Spinal cord (tissue), 10 donors: Measurements from ENCODE around the gene TSHZ3. TPM values are rescaled to one million over a fixed set of nuclear protein-coding genes. Genes with fewer than 3 reads are reported as not detected.

Experiments
- DNase-seq, 6 donors: peaks; one replicate each; pipeline versions ENCODE4 v3.0.0 to v3.0.0-alpha.2; 2013 to 2015; ENCODE audit warnings: low spot score in 6 of 6, low read depth in 4 of 6
- H3K27ac ChIP-seq: one replicate; pipeline ENCODE4 v1.5.1; 2013; ENCODE audit warnings: low read depth, low read length, control low read depth
- H3K27me3 ChIP-seq: one replicate; pipeline ENCODE4 v1.6.1; 2013; ENCODE audit warnings: low read length; ENCODE audit not compliant: control insufficient read depth, insufficient read depth
- H3K36me3 ChIP-seq: one replicate; pipeline ENCODE4 v1.6.1; 2013; ENCODE audit warnings: low read length; ENCODE audit not compliant: control insufficient read depth, insufficient read depth
- H3K4me1 ChIP-seq: one replicate; pipeline ENCODE4 v1.6.1; 2013; ENCODE audit warnings: low read length; ENCODE audit not compliant: control insufficient read depth, insufficient read depth
- H3K4me3 ChIP-seq: one replicate; pipeline ENCODE4 v1.5.1; 2013; ENCODE audit warnings: low read depth, low read length, control low read depth
- H3K9me3 ChIP-seq: one replicate; pipeline ENCODE4 v1.6.1; 2013; ENCODE audit warnings: low read length; ENCODE audit not compliant: control insufficient read depth, insufficient read depth
- WGBS: methylation state at CpG from one replicate; pipeline ENCODE4 v1.1.5; 2013; ENCODE audit warnings: missing lambda C conversion rate; ENCODE audit not compliant: insufficient coverage; 5-methylcytosine and 5-hydroxymethylcytosine counted together
- polyA plus RNA-seq, 2 donors: library from polyadenylated mRNA; unstranded; fragments of 120-200 nt; gene quantifications; one replicate each; pipeline ENCODE4 v1.2.1, GENCODE V29; 2013; ENCODE audit not compliant: insufficient read length in 2 of 2
- total RNA-seq, 2 donors: library from RNA; depleted of rRNA in 1 of 2; stranded (reverse); fragments of 120-200 nt in 1 of 2; fragments of >200 nt in 1 of 2; gene quantifications; one replicate each; pipeline versions ENCODE4 v1.2.3 to v1.2.4, GENCODE V29; 2013 to 2014
- donor health status: healthy.

Gene TSHZ3
- total and polyA plus RNA-seq, 4 donors, result 10.9 to 38.7 (median 27.8) TPM

DNA sequence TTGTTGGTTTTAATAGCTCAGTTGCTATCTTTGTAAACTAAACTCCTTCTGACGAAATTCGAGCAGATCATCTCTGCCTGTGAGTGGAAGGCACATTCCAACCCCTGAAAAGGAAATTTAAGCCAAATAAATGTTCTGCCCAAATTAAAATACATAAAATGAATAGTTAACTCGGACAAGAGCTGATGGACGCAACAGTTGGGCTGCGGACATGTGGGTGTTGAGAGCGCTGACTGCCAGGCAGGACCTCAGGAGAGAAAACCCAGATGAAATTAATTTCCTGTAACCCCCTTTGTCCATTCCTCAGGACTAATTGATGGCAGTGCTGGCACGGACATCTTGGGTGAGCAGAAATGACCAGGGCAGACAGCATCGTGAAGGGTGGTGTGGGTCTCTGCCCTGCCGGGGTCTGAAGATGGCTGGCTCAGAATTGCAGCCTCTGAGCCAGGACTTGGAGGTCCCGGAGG lies 86.5 kb downstream of the TSHZ3 start:
- H3K9me3 ChIP-seq, result no peaks in the 10 kb centered on the region
- peaks cover 8% of the 10 kb centered on the region for H3K4me1 ChIP-seq
- 69% methylated on average over 7 of the region's 10 CpGs for WGBS
- no peaks in the 10 kb centered on the region for H3K27me3 ChIP-seq
- no peak overlapping the region for H3K27ac ChIP-seq
- DNase-seq, result no peak
- no peaks in the 10 kb centered on the region for H3K36me3 ChIP-seq
- no peak overlapping the region for H3K4me3 ChIP-seq

DNA sequence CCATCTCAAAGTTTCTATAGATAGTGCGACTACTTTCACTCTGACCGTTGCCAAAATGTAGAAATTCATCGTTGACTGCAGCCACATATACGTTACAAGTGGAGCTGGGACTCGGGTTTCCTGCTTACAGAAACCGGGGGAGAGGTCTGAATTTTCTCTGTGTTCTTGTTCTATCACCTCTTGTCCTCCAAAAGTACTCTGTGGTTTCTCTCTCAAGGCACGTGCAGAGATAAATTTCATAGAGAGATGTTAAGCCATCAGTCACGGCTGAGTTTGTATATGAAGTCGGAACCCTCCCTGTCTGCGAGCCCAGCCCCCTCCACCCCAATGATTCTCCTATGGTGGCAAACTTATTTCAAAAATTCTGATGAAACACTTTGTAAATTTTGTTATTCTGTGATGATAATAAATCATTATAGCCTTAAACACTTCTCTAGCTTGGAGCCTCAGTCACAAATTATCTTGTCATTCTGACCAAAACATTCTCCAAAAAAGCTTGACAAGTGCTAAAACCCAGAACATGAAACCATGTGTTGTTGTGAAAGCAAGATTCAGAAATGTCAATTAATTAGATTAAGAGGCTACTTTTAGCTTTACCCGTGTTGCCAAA lies 87.5 kb downstream of the TSHZ3 start:
- Histone ChIP-seq H3K36me3 (no peaks in the 10 kb centered on the region), H3K27ac (no peak overlapping the region), H3K4me1 (peaks cover 8% of the 10 kb centered on the region), H3K27me3 (no peaks in the 10 kb centered on the region), H3K4me3 (no peak overlapping the region), H3K9me3 (no peaks in the 10 kb centered on the region)
- 64% methylated on average over 4 of the region's 11 CpGs for WGBS
- peak in 1 of 6 donors; percentile 72 for DNase-seq

DNA sequence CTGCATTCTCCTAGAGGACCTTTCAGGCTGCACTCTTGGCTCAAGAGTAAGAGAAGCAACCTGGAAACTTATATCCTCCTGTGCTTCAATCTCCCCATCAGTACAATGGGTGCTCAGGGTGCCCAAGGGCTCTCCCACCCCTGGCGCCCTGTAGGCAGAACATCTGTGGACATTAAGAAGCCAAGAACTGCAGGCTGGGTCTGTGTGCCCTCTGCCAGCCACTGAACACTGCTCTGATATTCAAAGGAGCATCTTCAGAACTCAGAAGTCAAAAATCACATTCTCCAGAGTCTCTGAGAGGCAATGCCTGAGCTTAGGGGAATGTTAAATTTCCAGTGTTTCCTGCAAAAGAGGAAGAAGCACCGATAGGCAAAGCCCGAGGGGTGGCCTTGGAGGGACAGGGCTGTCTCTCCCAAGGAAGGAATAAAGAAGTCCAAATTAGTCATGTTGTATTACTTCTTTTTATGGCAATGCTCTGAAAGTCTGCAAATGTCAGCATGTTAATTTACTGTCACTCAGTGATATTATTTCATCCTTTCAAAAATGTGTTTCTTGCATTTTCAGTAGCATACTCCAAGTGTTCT lies 88.1 kb downstream of the TSHZ3 start:
- Histone ChIP-seq H3K27me3 (no peaks in the 10 kb centered on the region), H3K4me1 (peaks cover 8% of the 10 kb centered on the region), H3K27ac (no peak overlapping the region), H3K4me3 (no peak overlapping the region), H3K36me3 (no peaks in the 10 kb centered on the region), H3K9me3 (no peaks in the 10 kb centered on the region)
- DNase-seq, result no peak
- WGBS, result 67% methylated on average over 3 of the region's 3 CpGs

DNA sequence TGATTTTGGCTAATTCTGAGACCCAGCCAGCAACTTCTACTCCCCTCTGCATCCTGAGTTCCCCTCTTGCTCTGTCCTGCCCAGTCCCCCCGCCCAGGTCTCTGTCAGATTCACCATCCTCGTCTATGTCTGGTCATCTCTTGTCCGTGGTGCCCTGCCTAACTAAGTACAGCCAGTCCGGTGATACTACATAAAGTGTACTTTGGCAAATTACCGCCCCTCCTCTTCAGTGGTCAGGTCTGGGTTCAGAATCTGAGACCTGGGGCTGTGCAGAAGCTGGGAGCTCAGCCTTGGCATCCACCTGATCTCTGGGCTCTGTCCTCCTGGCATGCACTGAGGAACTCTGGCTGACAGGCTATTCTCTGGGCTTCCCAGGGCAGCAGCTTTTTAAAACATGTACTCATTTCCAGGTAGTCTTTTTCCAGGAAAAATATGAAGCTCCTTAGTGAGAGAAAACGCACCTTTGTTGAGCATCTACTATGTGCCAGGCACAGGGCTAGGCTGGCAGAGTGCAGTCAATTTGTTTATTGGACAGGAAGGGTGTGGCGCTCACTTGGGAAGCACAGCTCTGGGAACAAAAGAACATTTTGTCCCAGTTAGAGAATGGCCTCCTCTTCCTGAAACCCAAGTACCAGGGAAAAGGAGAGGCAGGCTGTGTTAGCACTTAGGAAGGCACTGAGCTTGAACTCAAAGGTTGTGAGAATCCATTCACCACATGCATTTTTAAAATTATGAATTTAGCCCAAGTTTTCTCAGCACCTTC lies 88.9 kb downstream of the TSHZ3 start:
- Histone ChIP-seq H3K27me3 (no peaks in the 10 kb centered on the region), H3K9me3 (no peaks in the 10 kb centered on the region), H3K36me3 (no peaks in the 10 kb centered on the region), H3K4me3 (no peak overlapping the region), H3K27ac (no peak overlapping the region), H3K4me1 (peaks cover 8% of the 10 kb centered on the region)
- DNase-seq, result no peak
- 99% methylated on average over 6 of the region's 7 CpGs for WGBS

GRCh38 chr19:31258211-31259052 lies 90.8 kb downstream of the TSHZ3 start:
- no peak for DNase-seq
- Histone ChIP-seq H3K27me3 (no peaks in the 10 kb centered on the region), H3K27ac (no peak overlapping the region), H3K4me3 (no peak overlapping the region), H3K4me1 (peaks cover 7% of the 10 kb centered on the region), H3K9me3 (no peaks in the 10 kb centered on the region), H3K36me3 (no peaks in the 10 kb centered on the region)
- WGBS, result 67% methylated on average over 7 of the region's 15 CpGs

GRCh38 chr19:31257426-31258130 lies 91.7 kb downstream of the TSHZ3 start:
- H3K4me3 ChIP-seq, result no peak overlapping the region
- no peak for DNase-seq
- no peak overlapping the region for H3K27ac ChIP-seq
- H3K27me3 ChIP-seq, result no peaks in the 10 kb centered on the region
- H3K4me1 ChIP-seq, result no peaks in the 10 kb centered on the region
- H3K36me3 ChIP-seq, result no peaks in the 10 kb centered on the region
- no peaks in the 10 kb centered on the region for H3K9me3 ChIP-seq
- WGBS, result 88% methylated on average over 11 of the region's 11 CpGs

DNA sequence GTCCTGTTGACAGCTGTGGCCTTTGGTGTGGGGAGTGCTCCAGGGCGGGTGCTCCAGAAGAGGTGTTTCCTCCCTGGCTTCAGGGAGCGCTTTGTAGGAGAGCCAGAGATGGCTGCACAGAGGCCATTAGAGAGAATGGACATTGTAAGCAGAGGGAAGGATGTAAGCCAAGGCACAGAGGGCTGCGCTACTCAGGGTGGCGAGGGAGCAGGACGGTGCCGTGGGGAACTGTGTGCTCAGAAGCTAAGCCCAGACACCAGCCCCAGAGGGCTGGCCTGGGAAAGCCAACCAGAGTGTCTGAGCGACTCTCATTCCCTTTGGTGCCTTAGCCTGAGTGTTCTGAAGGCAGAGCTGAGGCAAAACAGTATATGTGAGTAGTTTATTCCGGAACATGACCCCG lies 92.2 kb downstream of the TSHZ3 start:
- DNase-seq, result no peak
- Histone ChIP-seq H3K4me1 (no peaks in the 10 kb centered on the region), H3K36me3 (no peaks in the 10 kb centered on the region), H3K27ac (no peak overlapping the region), H3K4me3 (no peak overlapping the region), H3K9me3 (no peaks in the 10 kb centered on the region), H3K27me3 (no peaks in the 10 kb centered on the region)
- WGBS, result 82% methylated on average over 6 of the region's 9 CpGs

DNA sequence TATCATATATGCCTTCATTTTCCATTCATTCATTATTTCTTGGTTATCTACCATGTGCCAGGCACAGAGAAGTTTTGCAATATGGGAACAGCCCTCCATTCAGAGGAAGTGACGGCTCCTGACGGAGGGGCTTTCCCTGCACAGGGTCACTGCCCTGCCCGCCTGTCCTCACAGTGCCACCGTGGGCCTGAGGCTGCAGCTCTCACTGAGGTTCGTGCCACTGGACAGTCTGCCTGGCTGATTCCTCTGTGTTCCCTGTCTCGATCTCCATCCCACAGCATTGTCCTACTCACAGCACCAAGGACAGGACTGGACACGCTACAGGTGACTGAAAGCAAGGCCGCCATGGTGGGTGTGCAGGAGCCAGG lies 92.7 kb downstream of the TSHZ3 start:
- no peak for DNase-seq
- WGBS, result 85% methylated on average over 5 of the region's 8 CpGs
- H3K27ac ChIP-seq, result no peak overlapping the region
- H3K4me3 ChIP-seq, result no peak overlapping the region
- no peaks in the 10 kb centered on the region for H3K36me3 ChIP-seq
- H3K27me3 ChIP-seq, result no peaks in the 10 kb centered on the region
- no peaks in the 10 kb centered on the region for H3K4me1 ChIP-seq
- H3K9me3 ChIP-seq, result no peaks in the 10 kb centered on the region
